ENCODE data around the gene PLCB4. TPM values are rescaled to one million over a fixed set of nuclear protein-coding genes. Genes with fewer than 3 reads are reported as not detected.

The PLCB4 gene
- total RNA-seq, 1 experiment from 2014 or later: 12.6 TPM

GRCh38 chr20:9422321-9423057, 353.6 kb downstream of the PLCB4 start:
- Mint-ChIP-seq H3K9me3 (no peaks in the 10 kb centered on the region), H3K27me3 (ENCODE audit: low read depth) (no peaks in the 10 kb centered on the region), H3K4me1 (no peaks in the 10 kb centered on the region), H3K4me3 (no peak overlapping the region), H3K27ac (no peak overlapping the region), H3K36me3 (peaks cover 3% of the 10 kb centered on the region; the same call in 1 of the 2 replicates)
- no peak for TF ChIP-seq ZNF121 (CRISPR knock-in tag; IDR thresholded peaks at IDR 0.05)
- no peak for TF ChIP-seq ZSCAN18 (CRISPR knock-in tag; IDR thresholded peaks at IDR 0.05)
- no peak for TF ChIP-seq TEAD1 (CRISPR knock-in tag; IDR thresholded peaks at IDR 0.05)
- TF ChIP-seq ZNF219 (CRISPR knock-in tag; IDR thresholded peaks at IDR 0.05; ENCODE audit: borderline replicate concordance): no peak
- ChIA-PET POLR2A (no interaction called here), CTCF (interaction anchor here (0.8 to 1.0 kb wide), 2 partner anchors 81 to 187 kb away, joined by 3 to 5 read pairs; no protein-coding TSS in a partner anchor)
- ATAC-seq (no peak), DNase-seq (ENCODE audit: low spot score) (no peak)

- Mint-ChIP-seq H3K9me3 (no peaks in the 10 kb centered on the region), H3K4me1 (no peaks in the 10 kb centered on the region), H3K36me3 (peaks cover 3% of the 10 kb centered on the region; the same call in 1 of the 2 replicates), H3K4me3 (no peak overlapping the region), H3K27ac (no peak overlapping the region), H3K27me3 (ENCODE audit: low read depth) (no peaks in the 10 kb centered on the region)
- no peak for TF ChIP-seq JUN (CRISPR knock-in tag; IDR thresholded peaks at IDR 0.05)
- no peak for TF ChIP-seq HMGXB4 (CRISPR knock-in tag; IDR thresholded peaks at IDR 0.05)
- no peak for TF ChIP-seq ZSCAN18 (CRISPR knock-in tag; IDR thresholded peaks at IDR 0.05)
- no peak for TF ChIP-seq ARID4B (CRISPR knock-in tag; IDR thresholded peaks at IDR 0.05; ENCODE audit: borderline replicate concordance)
- no peak for ATAC-seq
- ChIA-PET CTCF (no interaction called here), POLR2A (no interaction called here)
- no peak for DNase-seq (ENCODE audit: low spot score)
These were observed 355.7 kb downstream of the PLCB4 start for GRCh38 chr20:9424551-9424950.

- H3K36me3 Mint-ChIP-seq: no peaks in the 10 kb centered on the region
- CTCF ChIA-PET: no interaction called here
- POLR2A ChIA-PET: no interaction called here
- H3K4me1 Mint-ChIP-seq: no peaks in the 10 kb centered on the region
- DNase-seq (ENCODE audit: low spot score) (no peak), ATAC-seq (no peak)
- TF ChIP-seq FOXP1 (CRISPR knock-in tag; IDR thresholded peaks at IDR 0.05; ENCODE audit: borderline replicate concordance) (no peak), IRF1 (CRISPR knock-in tag; IDR thresholded peaks at IDR 0.05) (no peak), SMAD3 (CRISPR knock-in tag; IDR thresholded peaks at IDR 0.05; ENCODE audit: borderline replicate concordance) (no peak), SMAD4 (CRISPR knock-in tag; IDR thresholded peaks at IDR 0.05) (no peak), MYBL2 (CRISPR knock-in tag; IDR thresholded peaks at IDR 0.05) (no peak)
- H3K27ac Mint-ChIP-seq: no peak overlapping the region
- H3K9me3 Mint-ChIP-seq: no peaks in the 10 kb centered on the region
- H3K27me3 Mint-ChIP-seq (ENCODE audit: low read depth): no peaks in the 10 kb centered on the region
- H3K4me3 Mint-ChIP-seq: no peak overlapping the region
These were observed 358.8 kb downstream of the PLCB4 start for GRCh38 chr20:9427430-9428291.

Measured in WTC11 (cell line).